Dedifferentiated amniotic fluid mesenchymal stem cell (primary cell): ENCODE data around the gene MADD.
"Not testable (repeated sequence)": the region's sequence is repeated elsewhere in the genome, so short reads cannot be mapped to it uniquely, and the experiment has no call there.

ENCODE experiments used
- DNase-seq: peaks from one replicate; pipeline ENCODE4 v3.0.0-alpha.2; 2016; ENCODE audit errors: extremely low spot score

Gene MADD

DNA sequence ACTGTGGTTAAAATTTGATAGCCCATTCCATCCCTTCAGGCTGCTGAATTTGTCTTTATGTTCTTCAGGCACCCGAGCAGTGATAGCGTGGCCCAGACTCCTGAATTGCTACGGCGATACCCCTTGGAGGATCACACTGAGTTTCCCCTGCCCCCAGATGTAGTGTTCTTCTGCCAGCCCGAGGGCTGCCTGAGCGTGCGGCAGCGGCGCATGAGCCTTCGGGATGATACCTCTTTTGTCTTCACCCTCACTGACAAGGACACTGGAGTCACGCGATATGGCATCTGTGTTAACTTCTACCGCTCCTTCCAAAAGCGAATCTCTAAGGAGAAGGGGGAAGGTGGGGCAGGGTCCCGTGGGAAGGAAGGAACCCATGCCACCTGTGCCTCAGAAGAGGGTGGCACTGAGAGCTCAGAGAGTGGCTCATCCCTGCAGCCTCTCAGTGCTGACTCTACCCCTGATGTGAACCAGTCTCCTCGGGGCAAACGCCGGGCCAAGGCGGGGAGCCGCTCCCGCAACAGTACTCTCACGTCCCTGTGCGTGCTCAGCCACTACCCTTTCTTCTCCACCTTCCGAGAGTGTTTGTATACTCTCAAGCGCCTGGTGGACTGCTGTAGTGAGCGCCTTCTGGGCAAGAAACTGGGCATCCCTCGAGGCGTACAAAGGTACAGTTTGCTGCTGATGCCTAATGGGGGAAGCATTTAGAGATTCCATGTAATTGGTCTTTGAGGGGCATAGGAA is 4.7 kb downstream of the MADD start:
- DNase-seq = no peak

DNA sequence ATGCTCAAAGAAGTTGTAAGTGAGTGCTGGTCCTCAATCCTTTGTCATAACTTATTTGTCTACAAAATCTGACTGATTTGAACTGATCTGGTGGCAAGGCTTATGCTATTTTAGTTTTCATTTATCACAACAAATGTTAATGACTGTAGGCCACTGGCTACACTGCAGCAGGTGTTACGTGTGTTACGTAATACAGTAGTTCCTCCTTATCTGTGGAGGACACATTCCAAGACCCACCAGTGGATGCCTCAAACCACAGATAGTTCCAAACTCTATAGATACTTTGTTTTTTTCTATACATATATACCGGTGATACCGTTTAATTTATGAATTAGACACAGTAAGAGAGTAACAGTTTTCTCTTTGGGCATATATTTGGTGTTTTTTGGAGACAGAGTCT is 7.0 kb downstream of the MADD start:
- DNase-seq = no peak

DNA sequence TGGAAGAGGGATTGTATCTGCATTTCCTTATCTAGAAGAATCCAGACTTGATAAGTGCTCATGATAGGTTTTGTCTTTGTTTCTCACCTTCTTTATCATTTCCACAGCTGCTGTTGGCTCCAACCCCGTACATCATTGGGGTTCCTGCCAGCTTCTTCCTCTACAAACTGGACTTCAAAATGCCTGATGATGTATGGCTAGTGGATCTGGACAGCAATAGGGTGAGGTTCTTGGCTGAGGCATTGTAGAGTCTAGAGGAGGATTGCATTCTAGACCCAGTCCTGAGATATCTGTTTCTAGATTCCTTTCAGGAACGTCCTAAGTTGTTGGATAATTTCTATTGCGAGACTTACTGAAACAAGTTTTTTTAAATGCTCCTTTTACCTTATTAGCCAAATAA is 8.1 kb downstream of the MADD start:
- DNase-seq = no peak

DNA sequence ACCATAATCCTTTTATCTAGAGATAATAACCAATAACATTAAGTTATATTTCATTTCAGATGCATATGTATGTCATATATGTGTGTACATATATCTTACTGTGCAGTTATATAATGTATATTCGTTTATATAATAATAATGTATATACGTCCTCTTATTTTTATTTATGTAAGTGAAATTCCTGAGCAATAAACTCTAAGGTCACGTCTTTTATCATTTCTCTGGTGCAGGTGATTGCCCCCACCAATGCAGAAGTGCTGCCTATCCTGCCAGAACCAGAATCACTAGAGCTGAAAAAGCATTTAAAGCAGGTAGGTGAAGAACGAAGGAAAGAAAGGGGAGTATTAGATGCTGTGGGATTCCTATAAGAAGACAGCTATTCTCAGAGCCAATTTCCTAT is 8.8 kb downstream of the MADD start:
- no peak for DNase-seq

DNA sequence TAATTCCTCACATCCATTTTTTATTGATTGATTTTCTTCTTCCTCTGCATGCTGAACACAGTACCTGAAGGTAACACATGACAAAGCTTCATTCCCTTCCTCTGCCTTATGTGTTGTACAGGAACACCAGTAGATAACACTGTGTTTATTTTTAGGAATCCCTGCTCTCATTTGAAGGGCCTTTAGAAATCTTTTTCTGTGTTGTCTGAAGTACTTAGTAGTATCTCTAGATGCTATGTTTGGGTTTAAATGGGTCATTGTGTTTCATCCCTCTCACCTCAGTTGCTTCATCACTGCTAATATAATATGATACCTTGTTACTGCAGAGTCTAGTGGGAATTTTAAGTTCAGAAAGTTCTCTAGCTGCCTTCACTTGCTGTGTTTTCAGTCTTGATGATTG is 10.2 kb downstream of the MADD start:
- no peak for DNase-seq

DNA sequence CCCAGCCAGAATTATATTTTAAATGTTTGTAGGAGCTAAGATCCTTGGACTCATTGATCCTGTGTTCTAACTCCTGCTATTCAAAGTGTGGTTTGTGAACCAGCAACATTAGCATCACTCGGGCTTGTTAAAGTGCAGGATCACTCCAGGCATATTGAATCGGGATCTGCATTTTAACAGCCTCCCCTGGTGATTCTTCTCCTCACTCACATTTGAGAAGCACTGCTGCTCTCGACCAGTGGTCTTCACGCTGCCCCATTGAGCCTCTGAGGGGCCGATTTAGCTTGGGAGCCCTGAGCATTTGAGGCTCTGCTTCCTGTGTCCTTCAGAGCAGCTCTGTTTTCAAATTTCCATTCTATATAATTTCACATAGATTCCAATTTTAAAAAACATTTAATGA is 10.9 kb downstream of the MADD start:
- DNase-seq = no peak

DNA sequence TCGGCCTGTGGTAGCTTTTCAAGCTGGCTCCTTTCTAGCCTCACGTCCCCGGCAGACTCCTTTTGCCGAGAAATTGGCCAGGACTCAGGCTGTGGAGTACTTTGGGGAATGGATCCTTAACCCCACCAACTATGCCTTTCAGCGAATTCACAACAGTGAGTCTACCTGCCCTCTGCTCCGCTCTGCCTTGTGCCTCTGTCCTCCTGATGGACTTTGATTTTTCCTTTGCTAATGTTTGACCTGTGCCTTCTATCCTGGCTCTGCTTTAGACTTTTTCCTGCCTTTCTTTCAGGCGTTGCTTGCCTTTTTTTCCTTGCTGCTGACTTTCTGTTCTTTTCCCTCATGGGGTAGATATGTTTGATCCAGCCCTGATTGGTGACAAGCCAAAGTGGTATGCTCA is 12.5 kb downstream of the MADD start:
- DNase-seq = no peak

DNA sequence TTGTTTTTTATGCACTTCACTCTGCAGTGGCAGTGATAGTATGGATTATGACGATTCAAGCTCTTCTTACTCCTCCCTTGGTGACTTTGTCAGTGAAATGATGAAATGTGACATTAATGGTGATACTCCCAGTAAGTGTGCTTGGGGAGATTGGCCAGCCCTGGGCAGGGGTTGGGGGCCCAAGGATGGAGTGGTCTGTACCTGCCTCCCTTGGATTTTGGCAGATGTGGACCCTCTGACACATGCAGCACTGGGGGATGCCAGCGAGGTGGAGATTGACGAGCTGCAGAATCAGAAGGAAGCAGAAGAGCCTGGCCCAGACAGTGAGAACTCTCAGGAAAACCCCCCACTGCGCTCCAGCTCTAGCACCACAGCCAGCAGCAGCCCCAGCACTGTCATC is 14.2 kb downstream of the MADD start:
- DNase-seq = no peak

DNA sequence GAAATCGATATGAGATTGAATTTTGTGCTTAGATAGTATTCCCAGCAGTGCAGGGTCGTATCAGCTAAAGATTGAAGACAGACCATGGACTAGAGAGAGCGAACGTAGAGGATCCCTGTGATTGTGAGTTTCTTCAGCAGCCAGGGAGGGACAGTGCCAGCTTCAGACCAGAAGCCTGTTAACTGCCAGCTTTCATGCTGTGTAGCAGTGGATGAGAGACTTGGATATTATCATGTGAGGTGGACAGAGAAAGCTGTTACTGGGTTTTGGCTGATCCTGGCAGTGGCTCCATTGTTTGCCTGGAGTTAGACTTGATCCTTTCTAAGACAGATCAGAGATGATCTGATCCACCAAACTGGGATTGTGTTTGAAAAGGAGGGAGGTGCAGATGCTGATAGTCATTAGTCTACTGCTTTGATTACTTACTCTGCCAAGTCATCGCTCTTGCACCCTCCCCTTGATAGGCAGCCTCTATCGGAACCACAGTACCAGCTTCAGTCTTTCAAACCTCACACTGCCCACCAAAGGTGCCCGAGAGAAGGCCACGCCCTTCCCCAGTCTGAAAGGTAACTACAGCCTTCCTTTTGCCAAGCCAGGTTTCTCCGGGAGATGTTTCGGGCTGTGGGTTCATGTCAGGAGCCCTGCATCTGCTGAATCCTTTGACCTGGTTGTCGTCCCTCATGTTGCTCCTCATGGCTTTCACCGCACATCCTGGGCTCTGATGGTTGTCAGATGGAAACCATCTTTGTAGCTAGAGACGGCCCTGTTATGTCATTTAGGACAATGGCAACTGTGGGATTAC is 16.2 kb downstream of the MADD start:
- DNase-seq = no peak

DNA sequence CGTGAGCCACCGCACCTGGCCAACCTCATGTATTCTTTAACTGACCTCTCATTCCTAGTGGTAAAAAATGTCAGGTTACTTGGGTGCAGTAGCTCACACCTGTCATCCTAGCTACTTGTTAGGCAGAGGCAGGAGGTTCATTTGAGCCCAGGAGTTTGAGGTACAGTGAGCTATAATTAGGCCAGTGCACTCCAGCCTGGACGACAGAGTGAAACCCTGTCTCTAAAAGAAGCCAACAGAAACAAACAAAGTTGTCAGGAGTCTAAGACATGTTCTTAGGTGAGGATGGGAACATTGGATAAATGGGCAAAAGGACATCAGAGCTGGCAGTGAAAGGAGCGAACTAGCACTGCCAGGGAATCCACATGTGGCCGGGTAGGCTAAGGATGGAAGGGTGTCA is 18.1 kb downstream of the MADD start:
- DNase-seq = no peak

DNA sequence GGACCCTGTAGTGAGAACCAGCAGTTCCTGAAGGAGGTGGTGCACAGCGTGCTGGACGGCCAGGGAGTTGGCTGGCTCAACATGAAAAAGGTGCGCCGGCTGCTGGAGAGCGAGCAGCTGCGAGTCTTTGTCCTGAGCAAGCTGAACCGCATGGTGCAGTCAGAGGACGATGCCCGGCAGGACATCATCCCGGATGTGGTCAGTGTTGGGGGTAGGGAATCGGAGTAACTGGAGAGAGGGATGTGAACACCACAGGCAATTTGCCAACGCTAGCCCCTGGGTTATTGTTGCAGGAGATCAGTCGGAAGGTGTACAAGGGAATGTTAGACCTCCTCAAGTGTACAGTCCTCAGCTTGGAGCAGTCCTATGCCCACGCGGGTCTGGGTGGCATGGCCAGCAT is 19.9 kb downstream of the MADD start:
- no peak for DNase-seq

DNA sequence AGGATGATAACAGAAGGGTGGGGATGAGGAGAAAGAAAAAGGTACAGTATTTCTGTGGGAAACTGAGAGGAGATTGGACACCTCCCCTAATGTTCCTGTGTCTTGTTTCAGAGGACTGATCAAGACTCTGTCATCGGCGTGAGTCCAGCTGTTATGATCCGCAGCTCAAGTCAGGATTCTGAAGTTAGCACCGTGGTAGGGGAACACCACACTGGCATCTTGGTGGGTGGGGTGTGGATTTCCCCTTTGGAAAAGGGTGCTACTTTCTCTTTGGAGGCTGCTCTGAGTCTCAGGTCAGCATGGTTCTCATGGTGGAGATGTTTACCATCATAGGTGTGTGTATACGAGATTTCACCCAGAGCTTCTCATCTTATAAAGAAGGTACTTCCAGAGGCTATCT is 25.5 kb downstream of the MADD start:
- no peak for DNase-seq

DNA sequence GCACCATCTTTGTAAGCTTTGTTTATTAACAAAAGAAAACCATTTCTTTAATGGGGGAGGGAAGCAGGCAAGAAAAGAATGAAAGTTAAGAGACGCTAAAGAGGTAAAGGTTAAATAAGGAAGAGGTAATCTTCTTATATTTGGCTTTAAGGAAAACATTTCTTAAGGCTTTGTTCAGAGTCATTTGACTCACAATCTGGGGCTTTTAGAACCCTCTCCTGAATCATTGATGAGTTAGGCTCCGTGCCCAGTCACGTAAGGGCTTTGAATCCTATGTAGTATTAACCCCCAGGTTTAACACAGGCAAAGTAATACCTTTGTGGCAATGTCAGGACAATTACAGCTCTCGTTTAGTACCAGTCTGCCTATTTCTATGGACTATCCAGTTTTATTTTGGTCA is 26.1 kb downstream of the MADD start:
- DNase-seq = no peak

DNA sequence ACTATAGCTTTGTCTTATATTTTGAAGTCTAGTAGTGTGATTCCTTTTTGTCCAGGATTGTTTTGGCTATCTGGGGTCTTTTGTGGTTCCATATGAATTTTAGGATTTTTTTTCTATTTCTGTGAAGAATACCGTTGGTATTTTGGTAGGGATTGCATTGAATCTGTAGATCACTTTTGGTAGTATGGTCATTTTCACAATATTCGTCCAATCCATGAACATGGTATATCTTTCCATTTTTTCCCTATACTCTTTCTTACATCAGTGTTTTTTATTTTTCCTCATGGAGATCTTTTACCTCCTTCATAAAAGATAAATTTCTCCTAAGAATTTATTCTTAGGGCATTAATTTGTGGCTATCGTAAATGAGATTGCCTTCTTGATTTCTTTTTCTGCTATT is 29.1 kb downstream of the MADD start:
- DNase-seq = no peak

DNA sequence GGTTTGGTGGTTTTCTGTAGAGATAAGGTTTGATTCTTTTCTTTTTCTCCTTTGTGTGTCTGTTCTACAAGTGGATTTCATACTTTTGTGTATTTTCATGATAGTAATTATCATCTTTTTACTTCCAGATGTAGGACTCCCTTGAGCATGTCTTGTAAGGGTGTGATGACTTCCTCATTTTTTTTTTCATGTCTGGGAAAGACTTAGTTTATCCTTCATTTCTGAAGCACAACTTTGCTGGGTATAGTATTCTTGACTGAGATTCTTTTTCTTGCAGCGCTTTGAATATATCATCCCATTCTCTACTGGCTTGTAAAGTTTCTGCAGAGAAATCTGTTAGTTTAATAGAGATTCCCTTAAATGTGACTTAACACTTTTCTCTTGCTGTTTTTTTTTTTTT is 32.9 kb downstream of the MADD start:
- no peak for DNase-seq

DNA sequence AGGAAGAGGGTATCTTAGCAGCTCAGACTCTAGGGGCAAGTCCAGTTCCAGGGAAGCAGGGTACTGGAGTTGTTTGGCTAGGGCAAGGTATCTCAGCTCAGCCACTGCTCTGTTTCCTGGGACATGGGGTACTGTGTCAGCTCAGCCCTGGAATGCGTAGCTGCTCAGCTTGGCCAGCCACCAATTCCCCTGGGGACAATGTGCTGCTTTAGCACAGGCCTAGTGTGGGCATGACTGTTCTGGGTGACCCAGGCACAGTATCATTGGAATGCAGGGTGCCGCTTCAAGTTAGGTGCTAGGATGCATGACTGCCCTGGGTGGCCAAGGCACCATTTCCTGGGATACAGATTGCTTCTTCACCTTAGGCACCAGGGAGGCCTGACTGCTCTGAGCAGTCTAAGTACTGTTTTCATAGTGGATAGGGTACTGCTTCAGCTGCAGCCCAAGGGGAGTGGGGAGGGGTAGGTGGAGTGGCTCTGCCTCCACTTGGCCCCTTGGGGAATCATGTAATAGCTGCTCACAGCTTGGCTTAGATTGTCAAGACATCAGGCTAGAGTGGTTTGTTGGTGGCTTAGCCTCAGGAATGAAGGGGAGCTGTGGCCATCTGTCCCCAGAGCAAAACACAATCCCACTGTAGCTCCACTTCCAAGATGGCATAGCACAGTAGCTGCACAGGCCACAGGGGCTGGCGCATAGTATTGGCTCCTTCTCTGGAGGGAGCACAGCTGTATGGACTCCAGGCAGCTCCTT is 36.0 kb downstream of the MADD start:
- no peak for DNase-seq

DNA sequence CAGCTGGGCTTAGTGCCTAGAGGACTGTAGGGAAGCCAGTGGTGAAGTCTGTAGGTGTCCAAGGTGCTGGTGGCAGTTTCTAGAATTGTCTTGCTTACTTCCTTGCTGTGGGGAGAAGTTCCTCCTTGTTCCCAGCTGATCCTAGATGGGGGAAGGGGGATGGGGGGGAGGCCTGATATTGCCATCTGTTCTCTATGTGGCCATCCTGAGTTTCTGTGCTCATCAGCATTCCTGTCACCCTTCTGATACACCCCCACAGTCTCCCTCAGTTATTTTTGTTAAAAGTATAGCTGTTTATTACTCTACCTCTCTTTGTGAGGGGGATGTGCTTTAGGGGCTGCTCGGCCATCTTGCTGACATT is 36.5 kb downstream of the MADD start:
- no peak for DNase-seq

DNA sequence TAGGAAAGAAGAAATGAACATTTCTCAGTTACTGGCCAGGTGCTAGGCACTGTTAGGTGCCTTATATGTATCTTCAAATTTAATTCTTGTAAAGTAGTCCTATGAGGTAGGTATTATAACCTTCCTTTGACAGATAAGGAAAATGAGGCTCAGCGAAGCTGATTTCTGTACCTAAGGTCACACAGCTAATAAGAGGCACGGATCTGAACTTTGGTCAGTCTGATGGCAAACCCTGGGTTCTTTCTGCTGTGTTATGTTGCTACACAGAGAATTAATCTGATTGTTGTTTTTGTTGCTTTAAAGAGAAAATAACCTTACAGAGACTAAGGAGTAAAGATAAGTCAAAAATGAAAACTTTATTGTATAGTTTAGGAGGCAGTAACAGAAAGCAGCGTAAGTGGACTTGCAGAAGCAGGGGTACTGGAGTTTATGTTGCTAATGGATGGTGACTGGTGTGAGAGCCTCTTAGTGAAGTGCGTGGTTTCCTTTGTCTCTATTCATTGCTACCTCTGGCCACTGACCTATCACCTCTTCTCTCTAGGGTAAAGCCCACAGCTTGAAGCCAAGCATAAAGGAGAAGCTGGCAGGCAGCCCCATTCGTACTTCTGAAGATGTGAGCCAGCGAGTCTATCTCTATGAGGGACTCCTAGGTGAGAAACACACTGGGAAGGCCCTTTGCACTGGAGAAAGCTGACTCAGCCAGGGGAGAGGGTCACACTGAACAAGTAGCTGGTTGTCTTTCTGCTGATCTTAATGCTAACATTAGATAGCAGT is 38.3 kb downstream of the MADD start:
- no peak for DNase-seq

DNA sequence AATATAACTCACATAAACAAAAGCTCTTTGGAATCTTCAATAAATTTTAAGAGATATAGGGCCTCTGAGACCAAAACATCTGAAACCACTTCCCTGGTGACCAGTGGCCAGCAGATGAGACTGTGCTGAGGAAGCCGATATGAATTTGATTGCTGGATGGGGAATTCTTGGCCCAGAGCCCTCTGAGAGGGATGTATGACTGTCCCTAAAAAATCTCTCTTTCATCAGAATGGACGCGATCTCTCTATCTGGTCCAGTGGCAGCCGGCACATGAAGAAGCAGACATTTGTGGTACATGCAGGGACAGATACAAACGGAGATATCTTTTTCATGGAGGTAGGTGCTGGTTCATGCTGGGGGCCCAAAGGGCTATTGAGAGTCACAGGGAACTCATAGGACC is 45.1 kb downstream of the MADD start:
- DNase-seq = no peak

DNA sequence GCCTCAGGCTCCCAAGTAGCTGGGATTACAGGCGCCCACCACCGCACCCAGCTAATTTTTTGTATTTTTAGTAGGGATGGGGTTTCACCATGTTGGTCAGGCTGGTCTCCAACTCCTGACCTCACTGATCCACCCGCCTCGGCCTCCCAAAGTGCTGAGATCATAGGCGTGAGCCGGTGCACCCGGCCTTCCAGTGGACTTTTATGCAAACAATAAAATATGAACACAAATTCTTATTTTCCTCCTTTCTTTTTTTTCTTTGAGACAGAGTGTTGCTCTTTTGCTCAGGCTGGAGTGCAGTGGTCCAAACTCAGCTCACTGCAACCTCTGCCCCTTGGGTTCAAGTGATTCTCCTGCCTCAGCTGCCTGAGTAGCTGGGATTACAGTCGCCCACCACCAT is 46.6 kb downstream of the MADD start:
- DNase-seq = not testable (repeated sequence)

DNA sequence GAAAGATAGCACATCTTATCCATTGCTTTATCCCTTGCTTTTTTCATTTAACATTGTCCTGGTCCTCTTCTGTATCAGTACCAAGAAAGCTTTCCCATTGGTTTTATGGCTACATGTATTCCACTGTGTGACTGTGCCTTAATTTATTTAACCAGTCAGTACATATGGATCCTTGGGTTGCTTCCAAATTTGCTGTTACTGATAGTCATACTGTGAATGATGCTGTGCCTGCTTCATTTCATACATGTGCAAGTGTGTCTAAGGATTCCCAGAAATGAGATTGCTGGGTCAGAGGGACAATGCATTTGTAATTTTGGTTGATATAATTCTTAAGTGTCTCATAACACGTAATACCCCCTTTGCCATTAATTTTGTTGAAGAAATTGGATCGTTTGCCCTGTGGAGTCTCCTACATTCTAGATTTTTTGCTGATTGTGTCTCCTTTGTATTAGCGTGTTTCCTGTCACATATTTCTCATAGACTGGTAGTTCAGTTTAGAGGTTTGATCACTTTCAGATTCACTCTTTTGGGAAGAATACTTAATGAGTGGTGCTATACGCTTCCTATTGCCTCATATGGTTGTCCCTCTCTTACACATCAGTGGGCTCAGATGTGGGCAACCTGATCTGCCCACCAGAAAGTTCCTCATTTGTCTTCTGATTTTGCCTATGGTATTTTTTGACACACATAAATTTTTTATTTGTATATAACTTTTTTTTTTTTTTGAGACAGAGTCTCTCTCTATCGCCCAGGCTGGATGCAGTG is 47.3 kb downstream of the MADD start:
- DNase-seq = no peak
